Brain microvascular endothelial cell (primary cell): ENCODE data around the gene ZNF414.

Experiments
- DNase-seq: peaks from one replicate; pipeline ENCODE4 v3.0.0-alpha.2; 2020
- H3K27ac ChIP-seq: fragments of 250-450 bp; sonication (Bioruptor Pico); 2 replicates; pipeline ENCODE4 v1.5.1; 2020; ENCODE audit warnings: mild to moderate bottlenecking, moderate library complexity
- H3K27me3 ChIP-seq: fragments of 250-450 bp; sonication (Bioruptor Pico); replicated peaks from 2 replicates; pipeline ENCODE4 v1.5.1; 2020; ENCODE audit warnings: mild to moderate bottlenecking
- H3K36me3 ChIP-seq: fragments of 250-450 bp; sonication (Bioruptor Pico); replicated peaks from 2 replicates; pipeline ENCODE4 v1.5.1; 2020; ENCODE audit warnings: mild to moderate bottlenecking
- H3K4me3 ChIP-seq: 2 replicates; pipeline ENCODE4 v1.5.1; 2011; ENCODE audit warnings: low read depth, mild to moderate bottlenecking, control low read depth, low read length, moderate library complexity
- CTCF ChIP-seq: IDR thresholded peaks from 2 replicates; pipeline ENCODE4 v1.5.1; 2011; ENCODE audit warnings: low read depth, mild to moderate bottlenecking, moderate library complexity, low read length, control low read depth, inconsistent platforms; ENCODE audit errors: missing control alignments
- in situ Hi-C: cut with HindIII; loops from 2 replicates; pipeline ENCODE4 v1.10.0; 2017; ENCODE audit warnings: low sequenced_read_pairs, low pct_ligation_motif_present

Gene ZNF414

GRCh38 chr19:8486661-8487136 is 27.3 kb downstream of the ZNF414 start:
- Histone ChIP-seq H3K36me3 (peaks cover 64% of the 10 kb centered on the region), H3K27ac (no peak overlapping the region), H3K27me3 (no peaks in the 10 kb centered on the region), H3K4me3 (no peak overlapping the region)
- no peak for TF ChIP-seq CTCF
- in situ Hi-C loops = no loop called here
- DNase-seq = no peak

- H3K36me3 ChIP-seq = peaks cover 68% of the 10 kb centered on the region
- no peak for DNase-seq
- no peaks in the 10 kb centered on the region for H3K27me3 ChIP-seq
- TF ChIP-seq CTCF = no peak
- in situ Hi-C loops = no loop called here
- no peak overlapping the region for H3K4me3 ChIP-seq
- H3K27ac ChIP-seq = no peak overlapping the region
Observed at GRCh38 chr19:8485561-8486371, 28.2 kb downstream of the ZNF414 start.

- TF ChIP-seq CTCF = no peak
- Histone ChIP-seq H3K27ac (no peak overlapping the region), H3K27me3 (no peaks in the 10 kb centered on the region), H3K4me3 (no peak overlapping the region), H3K36me3 (peaks cover 64% of the 10 kb centered on the region)
- DNase-seq = no peak
- in situ Hi-C loops = no loop called here
Observed at GRCh38 chr19:8484331-8484894, 29.6 kb downstream of the ZNF414 start.

- Histone ChIP-seq H3K4me3 (no peak overlapping the region), H3K27me3 (no peaks in the 10 kb centered on the region), H3K36me3 (peaks cover 61% of the 10 kb centered on the region), H3K27ac (no peak overlapping the region)
- no peak for TF ChIP-seq CTCF
- in situ Hi-C loops = no loop called here
- DNase-seq = no peak
Observed at GRCh38 chr19:8483165-8483564, 30.8 kb downstream of the ZNF414 start.

- no peak for DNase-seq
- Histone ChIP-seq H3K36me3 (peaks cover 60% of the 10 kb centered on the region), H3K27me3 (no peaks in the 10 kb centered on the region), H3K4me3 (no peak overlapping the region), H3K27ac (no peak overlapping the region)
- no peak for TF ChIP-seq CTCF
- in situ Hi-C loops = no loop called here
Observed at GRCh38 chr19:8482696-8483095, 31.3 kb downstream of the ZNF414 start.

GRCh38 chr19:8481616-8482015 is 32.4 kb downstream of the ZNF414 start:
- DNase-seq = no peak
- Histone ChIP-seq H3K27ac (no peak overlapping the region), H3K36me3 (peaks cover 58% of the 10 kb centered on the region), H3K4me3 (no peak overlapping the region), H3K27me3 (no peaks in the 10 kb centered on the region)
- in situ Hi-C loops = no loop called here
- no peak for TF ChIP-seq CTCF
